Muscle layer of colon (tissue), 2 donors: ENCODE measurements around the gene PHEX.

Experiments
- H3K27ac ChIP-seq: one replicate; pipeline ENCODE4 v1.7.0; 2013; ENCODE audit warnings: low read depth, mild to moderate bottlenecking, low read length, moderate library complexity
- H3K27me3 ChIP-seq, 2 donors: one replicate each; pipeline ENCODE4 v1.7.0; 2013; ENCODE audit warnings: low read length in 2 of 2, mild to moderate bottlenecking in 2 of 2; ENCODE audit not compliant: insufficient read depth in 2 of 2, control insufficient read depth in 1 of 2
- H3K36me3 ChIP-seq: one replicate; pipeline ENCODE4 v1.7.0; 2013; ENCODE audit warnings: mild to moderate bottlenecking, low read length; ENCODE audit not compliant: insufficient read depth
- H3K4me1 ChIP-seq: one replicate; pipeline ENCODE4 v1.7.0; 2013; ENCODE audit warnings: mild to moderate bottlenecking, low read length; ENCODE audit not compliant: insufficient read depth
- H3K4me3 ChIP-seq, 2 donors: one replicate each; pipeline ENCODE4 v1.7.0; 2013; ENCODE audit warnings: low read length in 2 of 2, low read depth in 1 of 2, mild to moderate bottlenecking in 1 of 2, moderate library complexity in 1 of 2
- H3K9ac ChIP-seq: one replicate; pipeline ENCODE4 v1.7.0; 2013; ENCODE audit warnings: low read length
- H3K9me3 ChIP-seq: one replicate; pipeline ENCODE4 v1.7.0; 2013; ENCODE audit warnings: mild to moderate bottlenecking, low read length
- donor health status: abdominal sarcoma.
- donor health status: Adenocarcinoma of cecum.

The PHEX gene

DNA sequence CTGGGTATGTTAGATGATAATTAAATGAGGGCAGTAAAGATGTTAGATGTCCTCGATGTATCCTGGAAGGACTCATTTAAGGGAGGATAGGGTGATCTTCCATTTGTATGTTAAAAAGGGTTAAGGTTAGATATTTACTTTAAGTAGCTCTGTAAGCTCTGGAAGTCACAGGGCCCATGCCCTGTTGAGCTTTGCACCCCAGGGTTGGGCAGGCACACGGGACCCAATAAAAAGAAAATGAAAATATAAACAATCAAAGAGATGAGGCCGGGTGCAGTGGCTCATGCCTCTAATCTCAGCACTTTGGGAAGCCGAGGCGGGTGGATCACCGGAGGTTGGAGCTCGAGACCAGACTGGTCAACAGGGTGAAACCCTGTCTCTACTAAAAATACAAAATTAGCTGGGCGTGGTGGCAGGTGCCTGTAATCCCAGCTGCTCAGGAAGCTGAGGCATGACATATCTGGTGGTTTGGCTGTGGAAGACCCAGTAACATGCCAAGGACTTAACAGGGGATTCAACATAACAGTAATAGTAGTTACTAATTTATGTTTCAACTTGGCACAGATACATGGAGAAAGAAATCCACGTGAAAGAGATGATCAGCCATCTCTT lies 16.9 kb upstream of the PHEX start:
- Histone ChIP-seq H3K9me3 (no peaks in the 10 kb centered on the region), H3K4me3 (no peak overlapping the region), H3K4me1 (no peaks in the 10 kb centered on the region), H3K9ac (no peak overlapping the region), H3K27ac (no peak overlapping the region), H3K36me3 (no peaks in the 10 kb centered on the region), H3K27me3 (peaks cover 0 to 6% of the 10 kb centered on the region in 2 donors)

DNA sequence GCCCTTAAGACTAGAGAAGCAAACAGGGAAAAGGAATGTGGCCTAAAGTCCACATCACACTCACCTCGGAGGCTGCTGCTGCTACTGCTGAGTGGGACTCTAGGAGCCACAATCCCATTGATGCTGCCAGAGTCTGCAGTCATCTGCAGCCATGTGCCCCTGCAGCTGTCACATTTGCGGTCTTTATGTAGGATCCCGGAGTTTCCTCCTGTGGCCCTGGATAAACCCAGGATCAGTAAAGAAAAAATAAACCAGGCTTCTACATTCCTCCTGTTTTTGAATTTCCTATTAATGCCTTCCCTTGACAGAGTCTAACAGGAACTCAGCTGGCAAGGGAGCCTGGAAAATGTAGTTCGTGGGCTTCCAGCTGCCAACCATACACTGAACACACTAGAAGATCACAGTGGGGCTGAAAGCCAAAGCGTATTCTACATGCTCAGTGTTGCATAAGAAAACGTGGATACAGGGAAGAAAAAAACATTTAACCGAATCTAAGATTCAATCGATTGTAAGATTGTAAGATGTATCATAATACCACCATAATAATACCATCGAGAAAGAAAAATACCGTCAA lies 10.3 kb upstream of the PHEX start:
- Histone ChIP-seq H3K9me3 (no peaks in the 10 kb centered on the region), H3K36me3 (no peaks in the 10 kb centered on the region), H3K4me1 (no peaks in the 10 kb centered on the region), H3K27ac (no peak overlapping the region), H3K27me3 (peaks cover 0 to 6% of the 10 kb centered on the region in 2 donors), H3K9ac (no peak overlapping the region), H3K4me3 (no peak overlapping the region)

DNA sequence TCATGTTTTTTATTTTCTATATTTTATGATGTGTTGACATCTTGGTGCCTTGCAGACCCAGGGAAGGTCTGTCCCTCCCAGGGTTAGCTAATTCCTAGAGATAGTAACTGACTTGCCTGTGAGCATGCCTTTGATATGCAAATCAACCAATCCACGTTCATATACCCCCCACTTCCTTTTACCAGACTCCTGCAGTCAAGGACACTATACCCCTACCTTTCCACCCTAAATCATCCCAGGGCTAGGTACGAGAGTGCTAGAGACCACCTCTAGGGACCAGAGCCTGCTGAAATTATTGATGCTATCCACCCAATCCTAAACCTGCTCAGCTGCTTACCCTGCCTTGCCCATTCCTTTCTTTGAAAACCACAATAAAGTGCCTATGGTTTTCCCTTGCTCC lies 7.5 kb upstream of the PHEX start:
- Histone ChIP-seq H3K27me3 (peaks cover 0 to 3% of the 10 kb centered on the region in 2 donors), H3K4me3 (no peak overlapping the region), H3K9me3 (no peaks in the 10 kb centered on the region), H3K36me3 (no peaks in the 10 kb centered on the region), H3K4me1 (no peaks in the 10 kb centered on the region), H3K27ac (no peak overlapping the region), H3K9ac (no peak overlapping the region)

DNA sequence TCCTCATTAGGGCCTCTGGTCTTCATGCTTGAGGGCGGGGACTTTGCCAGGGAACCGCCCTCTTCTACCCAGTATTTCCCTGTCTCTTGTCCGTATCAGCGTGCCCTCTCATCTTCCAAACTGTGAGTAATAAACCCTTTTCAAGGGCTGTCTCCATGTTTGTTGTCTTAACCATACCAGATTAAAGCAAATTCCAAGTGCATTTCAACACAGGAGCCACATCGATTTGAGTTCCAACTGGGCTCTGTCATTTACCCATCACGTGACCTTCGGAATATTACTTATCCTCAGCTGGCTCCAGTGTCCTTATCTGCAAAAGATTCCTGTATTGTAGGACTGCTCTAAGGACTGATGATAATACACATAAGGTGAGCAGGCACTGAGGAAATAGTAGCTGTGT lies 6.4 kb upstream of the PHEX start:
- no peak overlapping the region for H3K27ac ChIP-seq
- H3K9me3 ChIP-seq: no peaks in the 10 kb centered on the region
- H3K36me3 ChIP-seq: no peaks in the 10 kb centered on the region
- no peaks in the 10 kb centered on the region for H3K27me3 ChIP-seq
- H3K4me1 ChIP-seq: no peaks in the 10 kb centered on the region
- H3K4me3 ChIP-seq: no peak overlapping the region
- no peak overlapping the region for H3K9ac ChIP-seq

DNA sequence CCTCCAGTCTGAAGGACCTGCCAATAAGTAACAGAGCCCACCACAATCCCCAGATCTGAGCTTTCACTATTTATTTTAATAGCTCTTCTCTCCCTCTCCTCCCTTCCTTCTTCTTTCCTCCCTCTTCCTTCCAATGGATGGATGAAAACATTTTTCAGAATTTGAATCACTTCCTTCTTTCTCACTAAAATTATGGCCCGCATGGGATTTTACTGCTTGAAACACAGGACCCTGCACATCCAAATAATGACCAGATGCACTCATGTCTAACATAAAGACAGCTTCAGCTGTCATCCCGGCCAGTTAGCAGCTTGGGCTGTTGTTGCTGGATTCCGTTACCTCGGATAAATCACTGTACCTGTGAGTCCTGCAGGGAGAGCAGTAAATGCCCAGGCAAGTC lies 5.4 kb upstream of the PHEX start:
- no peaks in the 10 kb centered on the region for H3K36me3 ChIP-seq
- H3K4me3 ChIP-seq: no peak overlapping the region
- H3K9ac ChIP-seq: no peak overlapping the region
- H3K4me1 ChIP-seq: no peaks in the 10 kb centered on the region
- H3K9me3 ChIP-seq: no peaks in the 10 kb centered on the region
- H3K27me3 ChIP-seq: no peaks in the 10 kb centered on the region
- no peak overlapping the region for H3K27ac ChIP-seq

DNA sequence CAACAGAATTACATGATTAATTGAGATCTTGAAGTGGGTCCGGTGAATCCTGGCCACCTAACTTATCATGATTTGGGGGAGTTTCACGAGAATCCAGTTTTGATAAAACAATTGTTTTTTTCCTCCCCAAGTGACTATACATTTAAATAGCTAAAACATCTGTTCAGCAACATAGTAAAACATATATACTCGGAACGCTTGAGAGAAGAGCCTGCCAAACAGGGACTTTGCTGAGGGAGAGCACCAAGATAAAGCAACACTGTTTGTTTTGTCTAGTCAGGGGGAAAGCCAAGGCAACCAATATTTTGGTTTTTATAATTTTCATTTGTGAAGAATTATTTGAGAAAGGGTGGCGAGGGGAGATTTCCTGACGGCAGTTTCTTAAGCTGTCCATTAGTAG lies 381 bp downstream of the PHEX start:
- Histone ChIP-seq H3K36me3 (no peaks in the 10 kb centered on the region), H3K4me3 (no peak overlapping the region), H3K9me3 (no peaks in the 10 kb centered on the region), H3K27ac (no peak overlapping the region), H3K9ac (no peak overlapping the region), H3K27me3 (no peaks in the 10 kb centered on the region), H3K4me1 (no peaks in the 10 kb centered on the region)

DNA sequence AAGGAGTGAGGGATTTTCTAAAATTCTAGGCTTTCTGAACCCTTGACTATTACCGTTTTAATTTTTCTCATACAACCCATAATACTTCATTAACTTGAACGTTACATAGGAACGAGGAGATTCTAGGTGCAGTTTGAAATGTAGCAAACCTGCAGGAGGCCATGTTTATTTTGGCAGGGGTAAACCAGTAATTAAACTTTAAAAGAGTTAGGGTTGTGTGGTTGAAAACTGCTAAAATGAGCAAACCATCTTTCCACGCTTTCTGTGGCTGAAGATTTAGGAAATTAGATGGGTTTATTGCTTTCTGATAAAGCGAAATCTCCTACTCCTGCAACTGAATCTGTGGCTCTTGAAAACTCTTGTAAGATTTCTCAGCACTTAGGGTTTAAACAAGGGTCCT lies 1.7 kb downstream of the PHEX start:
- no peaks in the 10 kb centered on the region for H3K36me3 ChIP-seq
- no peaks in the 10 kb centered on the region for H3K4me1 ChIP-seq
- H3K27ac ChIP-seq: no peak overlapping the region
- H3K9me3 ChIP-seq: no peaks in the 10 kb centered on the region
- H3K9ac ChIP-seq: no peak overlapping the region
- H3K4me3 ChIP-seq: no peak overlapping the region
- H3K27me3 ChIP-seq: no peaks in the 10 kb centered on the region

DNA sequence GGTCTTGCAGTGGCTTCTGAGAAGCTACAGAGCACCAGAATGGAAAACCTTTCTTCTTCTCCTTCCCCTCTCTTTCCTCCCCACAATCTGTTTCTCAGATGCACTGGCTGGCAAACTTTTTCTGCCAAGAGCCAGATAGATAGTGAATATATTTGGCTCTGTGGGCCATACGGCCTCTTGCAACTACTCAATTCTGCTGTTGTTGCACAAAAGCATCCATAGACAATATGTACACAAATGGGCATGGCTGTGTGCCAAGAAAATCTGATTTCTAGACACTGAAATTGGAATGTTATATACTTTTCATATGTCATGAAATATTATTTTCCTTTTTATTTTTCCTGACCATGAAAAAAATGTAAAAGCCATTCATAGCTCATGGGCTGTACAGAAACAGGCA lies 3.1 kb downstream of the PHEX start:
- H3K9ac ChIP-seq: no peak overlapping the region
- H3K9me3 ChIP-seq: no peaks in the 10 kb centered on the region
- no peaks in the 10 kb centered on the region for H3K27me3 ChIP-seq
- H3K4me3 ChIP-seq: no peak overlapping the region
- no peaks in the 10 kb centered on the region for H3K4me1 ChIP-seq
- no peak overlapping the region for H3K27ac ChIP-seq
- no peaks in the 10 kb centered on the region for H3K36me3 ChIP-seq

DNA sequence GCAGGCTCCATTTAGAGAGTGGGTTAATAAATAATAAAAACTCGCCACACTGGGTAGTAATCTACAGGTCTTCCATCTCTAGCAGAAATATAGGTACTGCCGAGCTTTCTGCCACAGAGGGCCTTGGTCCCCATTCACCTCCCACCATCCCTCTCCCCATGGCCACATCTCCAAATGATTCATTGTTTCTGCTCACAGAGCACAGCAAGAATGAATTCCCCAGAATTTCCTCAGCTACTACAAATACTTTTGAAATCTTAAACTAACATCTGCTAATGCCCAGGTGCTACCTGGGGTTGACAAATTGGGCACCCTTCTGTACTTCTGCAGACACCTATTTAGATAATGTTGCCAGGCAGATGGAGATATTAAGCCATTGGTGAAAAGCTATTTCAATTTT lies 5.1 kb downstream of the PHEX start:
- Histone ChIP-seq H3K4me1 (no peaks in the 10 kb centered on the region), H3K9me3 (no peaks in the 10 kb centered on the region), H3K4me3 (no peak overlapping the region), H3K36me3 (no peaks in the 10 kb centered on the region), H3K27me3 (no peaks in the 10 kb centered on the region), H3K9ac (no peak overlapping the region), H3K27ac (no peak overlapping the region)

DNA sequence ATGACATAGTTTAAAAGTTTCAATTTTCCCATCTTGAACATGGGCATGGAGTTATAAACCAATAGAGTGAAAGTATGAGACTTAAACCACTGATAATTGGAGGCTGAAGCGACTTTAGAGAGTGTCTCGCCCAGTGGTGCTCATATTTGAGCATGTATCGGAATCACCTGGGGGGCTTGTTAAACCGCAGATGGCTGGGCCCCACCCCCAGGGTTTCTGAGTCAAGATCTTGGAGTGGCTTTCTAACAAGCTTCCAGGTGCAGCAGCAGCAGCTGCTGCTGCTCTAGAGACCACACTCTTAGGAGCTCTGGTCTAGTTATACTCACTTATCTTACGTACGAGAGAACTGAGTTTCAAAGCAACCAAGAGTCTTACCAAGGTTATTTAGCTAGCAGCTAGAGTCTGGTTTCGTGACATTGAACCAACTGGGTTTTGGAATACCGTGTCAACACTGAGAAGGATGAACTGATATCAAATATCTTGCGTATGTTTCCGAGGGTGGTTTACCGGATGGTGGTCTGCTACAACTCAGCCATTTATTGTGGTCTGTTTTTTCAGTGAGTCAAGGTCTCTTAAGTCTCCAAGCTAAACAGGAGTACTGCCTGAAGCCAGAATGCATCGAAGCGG lies 5.9 kb downstream of the PHEX start:
- Histone ChIP-seq H3K9me3 (no peaks in the 10 kb centered on the region), H3K4me1 (no peaks in the 10 kb centered on the region), H3K27me3 (no peaks in the 10 kb centered on the region), H3K9ac (no peak overlapping the region), H3K36me3 (no peaks in the 10 kb centered on the region), H3K27ac (no peak overlapping the region), H3K4me3 (no peak overlapping the region)

DNA sequence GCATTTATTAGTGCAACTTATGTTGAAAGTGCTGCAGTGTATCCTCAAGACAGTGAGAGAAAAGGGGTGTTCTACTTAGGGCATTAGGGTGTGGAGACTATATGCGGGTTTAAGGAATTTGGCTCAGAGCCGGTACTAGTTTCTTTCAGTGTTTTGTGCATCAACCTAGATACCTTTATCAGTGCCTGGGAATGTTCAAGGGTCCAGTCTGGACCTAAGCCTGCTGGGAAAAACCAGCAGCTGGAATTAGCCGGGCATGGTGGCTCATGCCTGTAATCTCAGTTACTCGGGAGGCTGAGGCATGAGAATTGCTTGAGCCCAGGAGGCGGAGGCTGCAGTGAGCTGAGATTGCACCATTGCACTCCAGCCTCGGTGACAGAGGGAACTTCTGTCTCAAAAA lies 7.4 kb downstream of the PHEX start:
- no peaks in the 10 kb centered on the region for H3K9me3 ChIP-seq
- H3K4me1 ChIP-seq: no peaks in the 10 kb centered on the region

DNA sequence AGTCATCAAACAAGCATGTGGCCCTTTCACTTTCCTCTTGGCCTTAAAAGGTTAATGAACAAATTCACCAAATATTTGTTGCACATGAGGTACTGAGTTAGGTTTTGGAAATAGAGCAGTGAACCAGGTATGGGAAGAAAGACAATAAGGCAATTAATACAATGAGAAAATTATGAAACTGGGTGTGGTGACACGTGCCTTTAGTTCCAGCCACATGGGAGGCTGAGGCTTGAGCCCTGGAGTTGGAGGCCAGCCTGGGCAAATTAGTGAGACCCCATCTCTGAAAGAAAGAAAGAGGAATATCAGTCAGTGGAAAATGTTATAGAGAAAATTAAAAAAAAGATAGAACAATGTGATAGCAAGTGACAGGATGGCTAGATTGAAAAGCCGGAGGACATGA lies 8.1 kb downstream of the PHEX start:
- Histone ChIP-seq H3K9me3 (no peaks in the 10 kb centered on the region), H3K36me3 (no peaks in the 10 kb centered on the region), H3K4me3 (no peak overlapping the region), H3K27ac (no peak overlapping the region), H3K27me3 (no peaks in the 10 kb centered on the region), H3K4me1 (no peaks in the 10 kb centered on the region), H3K9ac (no peak overlapping the region)

More for the DNA sequence above, 7.4 kb downstream of the PHEX start:
- H3K9ac ChIP-seq: no peak overlapping the region
- H3K27ac ChIP-seq: no peak overlapping the region
- no peaks in the 10 kb centered on the region for H3K27me3 ChIP-seq
- no peak overlapping the region for H3K4me3 ChIP-seq
- H3K36me3 ChIP-seq: no peaks in the 10 kb centered on the region
